Esophagus (tissue), 2 donors: ENCODE data around the gene CDCA3. TPM values are rescaled to one million over a fixed set of nuclear protein-coding genes. Genes with fewer than 3 reads are reported as not detected.

ENCODE experiments used
- H3K27ac ChIP-seq, 2 donors: one replicate each; pipeline ENCODE4 v1.5.1; 2013; ENCODE audit warnings: low read depth in 2 of 2, mild to moderate bottlenecking in 2 of 2, inconsistent platforms in 1 of 2, low read length in 1 of 2, moderate library complexity in 1 of 2
- H3K27me3 ChIP-seq, 2 donors: one replicate each; pipeline ENCODE4 v1.6.1; 2013; ENCODE audit warnings: low read length in 2 of 2, control low read depth in 1 of 2, mild to moderate bottlenecking in 1 of 2; ENCODE audit not compliant: insufficient read depth in 2 of 2, control insufficient read depth in 1 of 2
- H3K36me3 ChIP-seq, 2 donors: one replicate each; pipeline ENCODE4 v1.6.1; 2013; ENCODE audit warnings: low read length in 1 of 2; ENCODE audit not compliant: control insufficient read depth in 2 of 2, insufficient read depth in 2 of 2
- H3K4me1 ChIP-seq, 2 donors: one replicate each; pipeline ENCODE4 v1.6.1; 2013; ENCODE audit warnings: low read length in 1 of 2; ENCODE audit not compliant: control insufficient read depth in 2 of 2, insufficient read depth in 2 of 2
- H3K4me3 ChIP-seq, 2 donors: one replicate each; pipeline ENCODE4 v1.5.1; 2013; ENCODE audit warnings: low read length in 2 of 2, mild to moderate bottlenecking in 2 of 2, low read depth in 1 of 2, moderate library complexity in 1 of 2
- H3K9me3 ChIP-seq, 2 donors: one replicate each; pipeline ENCODE4 v1.6.1; 2013; ENCODE audit warnings: mild to moderate bottlenecking in 2 of 2, low read depth in 1 of 2, low read length in 1 of 2, moderate library complexity in 1 of 2; ENCODE audit not compliant: control insufficient read depth in 2 of 2, insufficient read depth in 1 of 2
- WGBS, 2 donors: extraction: QIAGEN DNeasy Blood & Tissue Kit; methylation state at CpG; one replicate each; pipeline ENCODE4 v1.1.7; 2013; 5-methylcytosine and 5-hydroxymethylcytosine counted together
- polyA plus RNA-seq, 2 donors: library from polyadenylated mRNA; stranded (reverse); fragments of 200-250 nt; gene quantifications; one replicate each; pipeline ENCODE4 v1.2.3, GENCODE V29; 2013
- donor health status: healthy with polysubstance abuse.
- donor health status: Bipolar disorder and iron deficiency.

CDCA3 gene
- polyA plus RNA-seq, 2 donors = 14.6 to 19.3 TPM

DNA sequence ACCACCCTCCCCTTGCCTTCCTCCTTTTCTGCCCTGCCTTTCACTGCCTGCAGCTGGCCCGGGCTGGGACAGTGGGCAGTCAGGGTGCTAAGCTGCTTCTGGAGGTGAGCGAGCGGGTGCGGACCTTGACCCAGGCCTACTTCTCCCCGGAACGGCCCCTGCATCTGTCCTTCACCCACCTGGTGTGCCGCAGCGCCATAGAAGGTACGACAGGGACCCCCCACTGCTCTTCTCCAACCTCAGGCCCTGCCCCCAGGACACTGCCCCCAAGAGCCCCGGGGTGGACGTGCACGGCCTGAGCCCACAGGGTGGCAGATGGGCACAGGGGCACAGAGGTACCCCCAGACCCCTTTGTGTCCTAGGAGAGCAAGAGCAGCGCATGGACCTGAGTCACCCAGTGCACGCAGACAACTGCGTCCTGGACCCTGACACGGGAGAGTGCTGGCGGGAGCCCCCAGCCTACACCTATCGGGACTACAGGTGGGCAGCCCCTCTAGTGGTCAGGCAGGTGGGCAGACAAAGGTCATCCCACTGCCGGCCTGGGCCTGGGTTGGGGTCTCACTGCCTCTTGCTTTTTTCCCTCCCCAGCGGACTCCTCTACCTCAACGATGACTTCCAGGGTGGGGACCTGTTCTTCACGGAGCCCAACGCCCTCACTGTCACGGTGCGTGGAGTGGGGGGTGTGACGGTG is 13.6 kb downstream of the CDCA3 start:
- WGBS, 2 donors = 90 to 92% methylated on average over 25 to 26 of the region's 26 CpGs
- no peak overlapping the region for H3K4me3 ChIP-seq
- no peaks in the 10 kb centered on the region for H3K27me3 ChIP-seq
- H3K9me3 ChIP-seq = no peaks in the 10 kb centered on the region
- H3K27ac ChIP-seq = no peak overlapping the region
- H3K36me3 ChIP-seq = peaks cover 0 to 7% of the 10 kb centered on the region in 2 donors
- H3K4me1 ChIP-seq = no peaks in the 10 kb centered on the region

DNA sequence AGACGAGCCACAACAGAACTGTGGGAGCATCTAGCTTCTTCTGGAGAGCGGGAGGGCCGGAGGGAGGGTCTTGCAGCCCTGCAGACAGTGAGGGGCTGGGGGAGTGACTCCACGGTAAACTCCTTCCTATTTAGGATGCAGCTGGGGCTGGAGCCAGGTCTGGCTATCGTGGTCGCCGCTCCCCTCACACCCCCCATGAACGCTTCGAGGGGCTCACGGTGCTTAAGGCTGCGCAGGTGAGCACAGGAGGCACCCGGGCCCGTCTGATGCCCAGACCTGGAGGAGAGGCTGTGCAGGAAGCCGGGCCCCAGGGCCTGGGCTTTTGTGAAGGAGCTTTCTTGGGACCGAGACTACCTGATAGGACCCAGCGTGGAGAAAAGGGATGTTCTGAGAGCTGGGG is 14.2 kb downstream of the CDCA3 start:
- no peaks in the 10 kb centered on the region for H3K27me3 ChIP-seq
- whole genome bisulfite sequencing, 2 donors = 89 to 95% methylated on average over 16 of the region's 16 CpGs
- peaks cover 0 to 7% of the 10 kb centered on the region in 2 donors for H3K36me3 ChIP-seq
- no peak overlapping the region for H3K27ac ChIP-seq
- no peaks in the 10 kb centered on the region for H3K9me3 ChIP-seq
- H3K4me3 ChIP-seq = no peak overlapping the region
- no peaks in the 10 kb centered on the region for H3K4me1 ChIP-seq

DNA sequence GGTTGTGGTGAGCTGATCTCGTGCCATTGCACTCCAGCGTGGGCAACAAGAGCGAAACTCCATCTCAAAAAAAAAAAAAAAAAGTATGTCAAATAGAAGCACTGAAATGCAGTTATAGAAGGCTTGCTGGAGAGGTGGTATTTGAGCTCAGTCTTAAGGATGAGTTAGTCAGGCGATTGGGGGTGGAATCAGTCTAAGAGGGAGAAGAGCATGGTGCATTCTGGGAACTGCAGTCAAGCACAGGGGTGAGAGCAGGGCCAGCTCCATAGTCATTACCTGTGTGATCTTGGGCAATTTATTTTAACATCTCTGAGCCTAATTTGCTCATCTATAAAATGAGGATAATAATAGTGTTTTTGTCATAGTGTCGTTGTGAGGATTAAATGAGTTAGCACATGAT is 16.2 kb downstream of the CDCA3 start:
- Histone ChIP-seq H3K4me3 (no peak overlapping the region), H3K9me3 (no peaks in the 10 kb centered on the region), H3K4me1 (no peaks in the 10 kb centered on the region), H3K27ac (no peak overlapping the region), H3K36me3 (peaks cover 0 to 7% of the 10 kb centered on the region in 2 donors), H3K27me3 (no peaks in the 10 kb centered on the region)
- 74 to 78% methylated on average over 5 of the region's 5 CpGs for WGBS, 2 donors

DNA sequence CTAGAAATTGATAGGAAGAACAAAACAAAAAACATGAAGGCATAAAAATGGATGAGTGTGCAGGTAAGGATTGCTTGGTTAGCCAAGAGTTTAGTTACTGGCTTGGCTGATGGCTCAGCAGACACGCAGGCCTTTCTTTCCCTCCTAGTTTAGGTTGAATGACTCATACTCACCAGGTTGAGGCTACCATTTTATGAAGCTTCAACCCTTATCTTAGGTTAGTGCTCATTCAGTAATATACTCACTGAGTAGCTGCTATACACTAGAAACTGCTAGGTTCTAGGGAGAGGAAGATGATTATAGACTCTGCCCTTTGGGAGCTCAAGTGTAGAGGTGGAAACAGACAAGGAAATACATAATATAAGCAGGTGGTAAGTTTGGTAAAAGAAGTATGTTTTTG is 16.8 kb downstream of the CDCA3 start:
- no peaks in the 10 kb centered on the region for H3K27me3 ChIP-seq
- H3K27ac ChIP-seq = no peak overlapping the region
- no peaks in the 10 kb centered on the region for H3K9me3 ChIP-seq
- 65 to 76% methylated on average over 1 of the region's 1 CpG for WGBS, 2 donors
- no peak overlapping the region for H3K4me3 ChIP-seq
- H3K36me3 ChIP-seq = peaks cover 0 to 7% of the 10 kb centered on the region in 2 donors
- H3K4me1 ChIP-seq = peaks cover 0 to 3% of the 10 kb centered on the region in 2 donors

GRCh38 chr12:6833189-6833890 is 17.7 kb downstream of the CDCA3 start:
- Histone ChIP-seq H3K27me3 (no peaks in the 10 kb centered on the region), H3K36me3 (peaks cover 0 to 5% of the 10 kb centered on the region in 2 donors), H3K4me3 (no peak overlapping the region), H3K9me3 (no peaks in the 10 kb centered on the region), H3K4me1 (peaks cover 0 to 9% of the 10 kb centered on the region in 2 donors), H3K27ac (no peak overlapping the region)
- 82 to 83% methylated on average over 6 of the region's 6 CpGs for WGBS, 2 donors

DNA sequence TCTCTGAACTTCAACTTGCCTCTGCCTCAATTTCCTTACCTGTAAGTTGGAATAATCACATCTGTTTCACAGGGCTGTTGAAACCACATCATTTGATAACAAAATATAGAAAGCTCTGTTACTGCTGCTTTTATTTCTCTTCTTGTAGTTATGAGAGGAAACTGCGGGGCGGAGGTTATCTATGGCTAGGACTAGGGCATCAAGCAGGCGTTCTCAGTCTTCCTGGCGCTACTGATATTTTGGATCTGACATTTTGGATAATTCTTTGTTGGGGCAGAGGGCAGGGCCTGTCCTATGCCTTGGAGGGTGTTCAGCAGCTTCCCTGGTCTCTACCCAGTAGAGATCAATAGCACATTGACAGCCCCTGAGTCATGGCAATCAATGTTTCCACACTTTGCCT is 19.0 kb downstream of the CDCA3 start:
- H3K27me3 ChIP-seq = no peaks in the 10 kb centered on the region
- no peak overlapping the region for H3K27ac ChIP-seq
- no peak overlapping the region for H3K4me3 ChIP-seq
- no peaks in the 10 kb centered on the region for H3K9me3 ChIP-seq
- peaks cover 0 to 9% of the 10 kb centered on the region in 2 donors for H3K4me1 ChIP-seq
- 93 to 94% methylated on average over 4 of the region's 4 CpGs for WGBS, 2 donors
- peaks cover 0 to 5% of the 10 kb centered on the region in 2 donors for H3K36me3 ChIP-seq

- Histone ChIP-seq H3K36me3 (peaks cover 0 to 5% of the 10 kb centered on the region in 2 donors), H3K9me3 (no peaks in the 10 kb centered on the region), H3K4me3 (no peak overlapping the region), H3K27me3 (no peaks in the 10 kb centered on the region), H3K4me1 (peaks cover 0 to 9% of the 10 kb centered on the region in 2 donors), H3K27ac (no peak overlapping the region)
- WGBS, 2 donors = 86 to 90% methylated on average over 12 of the region's 12 CpGs
Observed at GRCh38 chr12:6831450-6831995, 19.6 kb downstream of the CDCA3 start.

- Histone ChIP-seq H3K36me3 (peaks cover 0 to 5% of the 10 kb centered on the region in 2 donors), H3K9me3 (no peaks in the 10 kb centered on the region), H3K4me1 (peaks cover 0 to 9% of the 10 kb centered on the region in 2 donors), H3K27ac (no peak overlapping the region), H3K27me3 (no peaks in the 10 kb centered on the region), H3K4me3 (no peak overlapping the region)
- WGBS, 2 donors = 87 to 88% methylated on average over 6 of the region's 6 CpGs
Observed at GRCh38 chr12:6830999-6831398, 20.1 kb downstream of the CDCA3 start.

GRCh38 chr12:6830286-6830890 is 20.7 kb downstream of the CDCA3 start:
- Histone ChIP-seq H3K27me3 (no peaks in the 10 kb centered on the region), H3K27ac (no peak overlapping the region), H3K9me3 (peaks cover 0 to 1% of the 10 kb centered on the region in 2 donors), H3K36me3 (peaks cover 0 to 5% of the 10 kb centered on the region in 2 donors), H3K4me3 (no peak overlapping the region), H3K4me1 (peaks cover 0 to 9% of the 10 kb centered on the region in 2 donors)
- WGBS, 2 donors = 87 to 90% methylated on average over 11 of the region's 11 CpGs
